HEK293 (cell line): ENCODE results near the gene CILP.

ENCODE experiments used
- PRDM4 ChIP-seq: fragments of 450-650 bp; formaldehyde crosslinking; IDR thresholded peaks from 2 replicates; pipeline ENCODE4 v1.5.1; 2017; ENCODE audit warnings: missing biosample characterization, missing genetic modification characterization
- YY1 ChIP-seq: fragments of 450-650 bp; formaldehyde crosslinking; IDR thresholded peaks from 2 replicates; pipeline ENCODE4 v1.5.1; 2018; ENCODE audit warnings: missing biosample characterization, missing genetic modification characterization
- ZBTB11 ChIP-seq: fragments of 450-650 bp; formaldehyde crosslinking; conservative IDR thresholded peaks from 2 replicates; pipeline ENCODE4 v1.5.1; 2016; ENCODE audit warnings: low read depth, missing biosample characterization, missing genetic modification characterization
- ZNF133 ChIP-seq: fragments of 450-650 bp; formaldehyde crosslinking; IDR thresholded peaks from 2 replicates; pipeline ENCODE4 v1.5.1; 2016; ENCODE audit warnings: missing biosample characterization, missing genetic modification characterization
- ZNF16 ChIP-seq: fragments of 450-650 bp; formaldehyde crosslinking; IDR thresholded peaks from 2 replicates; pipeline ENCODE4 v1.5.1; 2016; ENCODE audit warnings: low read depth, missing biosample characterization, missing genetic modification characterization
- ZNF274 ChIP-seq, 2 experiments: fragments of 200-500 bp in 1 of 2; fragments of 450-650 bp in 1 of 2; sonication (Bioruptor generic) in 1 of 2; formaldehyde crosslinking in 1 of 2; IDR thresholded peaks; 2 replicates each; pipeline versions ENCODE4 v1.5.1 to v1.6.1; 2014 to 2016; ENCODE audit warnings: borderline replicate concordance in 1 of 2, inconsistent platforms in 1 of 2, low read length in 1 of 2, missing biosample characterization in 1 of 2, missing genetic modification characterization in 1 of 2
- ZNF501 ChIP-seq: fragments of 450-650 bp; formaldehyde crosslinking; IDR thresholded peaks from 2 replicates; pipeline ENCODE4 v1.5.1; 2016; ENCODE audit warnings: missing biosample characterization, missing genetic modification characterization
- ZNF521 ChIP-seq: fragments of 450-650 bp; formaldehyde crosslinking; IDR thresholded peaks from 2 replicates; pipeline ENCODE4 v1.5.1; 2017; ENCODE audit warnings: missing biosample characterization, mild to moderate bottlenecking, missing genetic modification characterization
- ZNF549 ChIP-seq: fragments of 450-650 bp; IDR thresholded peaks from 2 replicates; pipeline ENCODE4 v1.5.1; 2018; ENCODE audit warnings: missing biosample characterization, missing genetic modification characterization, mild to moderate bottlenecking, inconsistent platforms, moderate library complexity
- ZNF639 ChIP-seq: fragments of 450-650 bp; formaldehyde crosslinking; IDR thresholded peaks from 2 replicates; pipeline ENCODE4 v1.5.1; 2016; ENCODE audit warnings: missing biosample characterization, missing genetic modification characterization
- ZNF792 ChIP-seq: fragments of 450-650 bp; formaldehyde crosslinking; IDR thresholded peaks from 2 replicates; pipeline ENCODE4 v1.5.1; 2016; ENCODE audit warnings: missing biosample characterization, missing genetic modification characterization
- ZNF843 ChIP-seq: fragments of 450-650 bp; formaldehyde crosslinking; IDR thresholded peaks from 2 replicates; pipeline ENCODE4 v1.5.1; 2016; ENCODE audit warnings: missing biosample characterization, missing genetic modification characterization
- TF ChIP-seq, protein P1 (sequence below): fragments of 450-650 bp; formaldehyde crosslinking; IDR thresholded peaks from 2 replicates; pipeline ENCODE4 v1.5.1; 2016; ENCODE audit warnings: missing biosample characterization, missing genetic modification characterization

GRCh38 chr15:65222891-65223290 lies 11.6 kb upstream of the CILP start:
- TF ChIP-seq ZNF501: no peak
- TF ChIP-seq, protein P1, sequence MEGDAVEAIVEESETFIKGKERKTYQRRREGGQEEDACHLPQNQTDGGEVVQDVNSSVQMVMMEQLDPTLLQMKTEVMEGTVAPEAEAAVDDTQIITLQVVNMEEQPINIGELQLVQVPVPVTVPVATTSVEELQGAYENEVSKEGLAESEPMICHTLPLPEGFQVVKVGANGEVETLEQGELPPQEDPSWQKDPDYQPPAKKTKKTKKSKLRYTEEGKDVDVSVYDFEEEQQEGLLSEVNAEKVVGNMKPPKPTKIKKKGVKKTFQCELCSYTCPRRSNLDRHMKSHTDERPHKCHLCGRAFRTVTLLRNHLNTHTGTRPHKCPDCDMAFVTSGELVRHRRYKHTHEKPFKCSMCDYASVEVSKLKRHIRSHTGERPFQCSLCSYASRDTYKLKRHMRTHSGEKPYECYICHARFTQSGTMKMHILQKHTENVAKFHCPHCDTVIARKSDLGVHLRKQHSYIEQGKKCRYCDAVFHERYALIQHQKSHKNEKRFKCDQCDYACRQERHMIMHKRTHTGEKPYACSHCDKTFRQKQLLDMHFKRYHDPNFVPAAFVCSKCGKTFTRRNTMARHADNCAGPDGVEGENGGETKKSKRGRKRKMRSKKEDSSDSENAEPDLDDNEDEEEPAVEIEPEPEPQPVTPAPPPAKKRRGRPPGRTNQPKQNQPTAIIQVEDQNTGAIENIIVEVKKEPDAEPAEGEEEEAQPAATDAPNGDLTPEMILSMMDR (tag by site-specific recombination): no peak
- no peak for TF ChIP-seq ZBTB11
- TF ChIP-seq ZNF843: no peak
- no peak for TF ChIP-seq YY1 (tag by site-specific recombination)
- no peak for TF ChIP-seq ZNF133 (tag by site-specific recombination)
- TF ChIP-seq ZNF639 (tag by site-specific recombination): no peak
- no peak for TF ChIP-seq ZNF16 (tag by site-specific recombination)
- no peak for TF ChIP-seq ZNF792 (tag by site-specific recombination)
- TF ChIP-seq ZNF274 (IDR thresholded peaks at IDR 0.05; ENCODE audit: low read length): no peak
- no peak for TF ChIP-seq ZNF274 (tag by site-specific recombination; IDR thresholded peaks at IDR 0.05; ENCODE audit: borderline replicate concordance)
- no peak for TF ChIP-seq PRDM4 (tag by site-specific recombination)
- TF ChIP-seq ZNF549 (tag by site-specific recombination): no peak
- no peak for TF ChIP-seq ZNF521
